GM18505 (cell line): ENCODE data around the gene SLC45A2.
"Not testable (repeated sequence)": the region's sequence is repeated elsewhere in the genome, so short reads cannot be mapped to it uniquely, and the experiment has no call there.

Source experiments
- ATAC-seq: cut with Tn5 transposase; IDR thresholded peaks from one replicate; pipeline ENCODE4 v1.9.1; 2021; ENCODE audit not compliant: unreplicated experiment
- POLR2A ChIP-seq: IDR thresholded peaks from 4 replicates; pipeline ENCODE4 v1.6.1; 2011; ENCODE audit warnings: borderline replicate concordance; ENCODE audit not compliant: insufficient read depth, insufficient read length; ENCODE audit errors: extremely low read depth

The SLC45A2 gene

DNA sequence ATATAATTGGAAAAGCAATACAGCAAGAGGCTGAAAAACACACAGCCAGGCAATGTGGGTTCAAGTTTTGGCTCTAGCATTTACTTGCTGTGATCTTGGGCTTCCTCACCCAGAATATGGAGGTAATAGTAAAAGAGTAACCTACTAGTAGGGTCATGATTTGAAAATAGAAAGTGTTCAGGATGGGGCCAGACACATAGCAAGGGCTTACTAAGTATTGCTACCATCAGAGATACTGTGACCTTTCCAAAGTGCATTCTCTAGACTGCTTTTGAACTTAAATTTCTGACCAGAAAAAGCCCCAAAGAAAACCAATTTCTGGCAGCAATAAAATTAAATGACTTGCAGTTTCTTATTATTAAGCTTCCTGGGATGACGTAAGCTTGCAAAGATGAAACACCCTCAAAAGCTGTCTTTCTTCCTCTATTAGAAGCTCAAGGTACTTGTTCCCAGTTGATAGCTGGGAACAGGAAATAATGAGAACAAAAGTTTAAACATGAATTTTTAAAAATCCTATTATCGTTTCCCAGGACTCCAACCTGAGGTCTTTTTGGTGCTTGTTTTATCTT is 20.3 kb downstream of the SLC45A2 start:
- no peak for TF ChIP-seq POLR2A
- no peak for ATAC-seq

DNA sequence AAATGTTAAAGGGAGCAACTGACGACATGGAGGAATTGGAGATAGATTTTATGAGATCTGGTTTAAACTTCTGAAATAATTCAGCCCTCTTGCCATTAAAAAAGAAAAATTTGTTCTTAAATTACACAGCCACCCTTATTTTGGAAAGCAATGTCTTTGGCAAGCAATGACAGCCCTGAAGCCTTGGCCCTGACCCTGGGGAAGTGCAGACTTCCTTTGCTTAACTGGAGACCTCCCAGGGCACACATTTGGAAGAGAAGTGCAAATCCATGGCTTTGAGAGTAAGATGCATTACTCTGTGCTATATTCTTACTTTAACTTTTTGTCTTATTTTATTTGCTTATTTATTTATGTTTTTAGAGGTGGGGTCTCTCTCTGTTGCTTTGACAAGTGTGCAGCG is 26.3 kb downstream of the SLC45A2 start:
- no peak for ATAC-seq
- no peak for TF ChIP-seq POLR2A

DNA sequence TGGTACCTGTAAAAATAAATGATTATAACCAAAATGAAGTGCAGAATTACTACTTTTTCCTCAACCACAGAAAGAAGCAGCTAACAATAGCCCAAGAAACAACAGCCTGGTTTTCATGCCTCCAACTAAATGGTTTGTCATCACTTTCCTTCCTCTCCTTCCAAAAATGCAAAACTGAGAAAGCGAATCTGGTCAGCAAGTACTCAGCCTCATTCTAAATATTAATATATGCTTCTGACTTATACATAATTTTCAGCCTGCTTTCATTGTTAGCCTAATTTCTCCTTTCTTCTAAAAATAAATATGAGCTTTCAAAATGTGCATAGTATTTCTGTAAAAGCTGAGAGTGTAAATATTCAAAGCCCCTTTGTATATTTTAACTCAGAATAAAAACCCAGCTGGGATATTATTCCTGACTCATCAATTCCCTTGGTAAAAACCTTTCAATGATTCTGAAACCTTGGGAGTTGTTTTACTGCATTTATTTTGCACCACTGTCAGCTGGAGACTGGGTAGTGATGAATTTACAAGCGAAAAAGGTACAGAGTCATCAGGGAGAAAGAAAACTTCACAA is 26.8 kb downstream of the SLC45A2 start:
- no peak for TF ChIP-seq POLR2A
- ATAC-seq = no peak

DNA sequence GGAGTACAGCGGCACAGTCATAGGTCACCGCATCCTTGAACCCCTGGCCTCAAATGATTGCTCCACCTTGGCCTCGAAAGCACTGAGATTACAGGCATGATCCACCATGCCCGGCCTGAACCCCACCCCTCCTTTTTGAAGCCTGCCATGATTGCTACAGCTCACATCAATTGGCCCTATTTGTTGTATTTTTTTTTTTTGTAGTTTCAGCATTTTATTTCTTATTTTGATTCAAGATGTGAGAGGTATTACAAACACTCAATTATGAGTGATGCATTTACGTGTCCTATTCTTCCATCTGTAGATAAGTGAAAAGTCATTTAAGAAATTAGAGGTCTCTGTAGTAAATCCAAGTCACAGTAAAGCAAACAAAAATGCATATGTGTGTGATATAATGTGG is 32.3 kb downstream of the SLC45A2 start:
- ATAC-seq = not testable (repeated sequence)

DNA sequence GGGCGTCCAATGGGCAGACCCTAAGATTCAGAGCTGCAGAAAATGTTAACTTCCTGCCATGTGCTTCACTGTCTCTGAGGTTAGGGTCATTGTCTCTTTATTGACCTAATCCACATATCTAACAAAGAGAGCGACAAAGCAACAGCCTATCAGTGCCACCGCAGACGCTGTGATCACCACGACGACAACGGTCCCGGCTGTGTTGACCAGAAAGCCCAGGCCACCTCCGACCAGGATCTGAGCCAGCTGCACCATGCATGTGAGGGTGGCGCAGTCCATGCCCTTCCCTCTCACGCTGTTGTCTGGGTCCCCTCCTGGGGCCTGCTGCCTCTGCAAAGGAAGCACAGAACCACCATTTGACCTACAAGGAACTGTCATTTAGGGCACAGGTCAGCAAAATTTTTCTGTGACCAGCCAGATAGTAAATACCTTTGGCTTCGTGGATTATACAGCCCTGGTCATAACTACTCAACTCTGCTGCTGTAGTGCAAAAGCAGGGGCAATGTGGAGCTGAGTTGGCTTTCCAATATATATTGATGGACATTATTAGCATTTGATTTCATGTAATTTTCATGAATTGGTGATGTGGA is 39.9 kb downstream of the SLC45A2 start:
- TF ChIP-seq POLR2A = no peak
- no peak for ATAC-seq

DNA sequence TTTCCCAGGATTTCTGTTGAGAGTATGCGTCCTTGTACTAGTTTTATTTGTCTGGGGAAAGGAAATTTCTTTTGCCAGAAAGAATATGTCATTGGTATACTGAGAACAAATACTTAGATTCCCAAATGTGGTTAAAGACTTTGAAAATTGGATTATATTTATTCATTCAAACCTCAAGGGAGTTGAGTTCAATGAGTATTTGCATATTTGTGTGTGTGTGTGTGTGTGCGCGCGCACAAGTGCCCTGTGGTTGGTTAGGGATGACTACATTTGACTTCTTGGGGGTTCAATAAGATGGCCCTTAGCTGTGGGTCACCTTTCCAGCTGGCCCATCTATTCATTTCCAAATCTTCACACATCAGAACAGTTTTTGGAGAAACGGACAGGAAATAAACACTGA is 43.4 kb downstream of the SLC45A2 start:
- no peak for TF ChIP-seq POLR2A
- no peak for ATAC-seq

DNA sequence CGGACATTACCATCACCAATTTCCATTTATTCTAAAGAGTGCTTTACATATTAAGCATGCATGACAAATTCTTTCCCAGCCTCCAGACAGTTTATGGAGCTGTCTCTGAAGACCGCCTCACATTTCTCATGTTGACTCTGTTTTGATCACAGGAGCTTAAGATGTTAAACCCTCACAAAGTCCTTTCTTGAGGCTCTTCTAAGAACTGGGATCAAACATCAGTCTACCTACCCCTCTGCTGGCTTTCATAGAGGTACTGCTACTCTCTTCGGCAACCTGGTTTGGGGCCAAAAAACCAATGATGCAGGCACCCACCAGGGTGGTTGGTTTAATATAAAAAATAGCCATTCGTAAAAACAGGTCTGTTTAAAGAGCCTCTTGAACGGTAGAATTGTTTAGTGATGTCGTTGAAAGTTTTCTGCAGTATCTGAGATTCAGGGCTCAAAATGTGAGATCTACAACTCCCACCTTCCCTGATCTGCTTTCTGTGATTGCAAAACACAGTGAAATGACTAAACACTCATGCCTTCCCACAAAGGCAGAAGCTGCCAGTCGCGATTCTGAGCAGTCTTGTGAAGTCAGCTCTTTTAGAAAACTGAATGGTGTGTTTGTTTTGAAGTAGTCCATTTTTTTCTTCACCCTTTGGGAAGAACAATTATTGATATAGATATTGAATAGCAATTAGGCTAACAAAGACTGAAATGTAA is 44.8 kb downstream of the SLC45A2 start:
- ATAC-seq = no peak
- no peak for TF ChIP-seq POLR2A

DNA sequence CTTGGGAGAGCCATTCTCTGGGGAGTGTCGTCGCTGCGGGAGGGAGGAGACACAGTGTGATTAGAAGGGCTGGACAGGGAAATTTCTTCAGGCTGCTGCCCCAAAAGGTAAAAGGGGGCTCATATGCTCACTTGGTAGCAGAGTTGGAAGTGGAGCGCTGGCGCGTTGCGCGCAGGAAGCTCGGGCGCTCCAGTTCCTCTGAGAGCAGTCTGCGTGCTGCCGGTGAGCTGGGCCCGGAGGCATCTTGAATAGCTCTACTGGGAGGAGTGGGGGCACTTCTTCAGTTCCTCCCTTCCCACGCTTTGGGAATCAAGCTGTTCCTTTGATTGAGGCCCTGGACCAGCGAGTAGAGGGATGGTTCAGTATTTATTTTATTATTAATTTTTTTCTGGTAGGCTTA is 45.6 kb downstream of the SLC45A2 start:
- ATAC-seq = no peak
- no peak for TF ChIP-seq POLR2A

DNA sequence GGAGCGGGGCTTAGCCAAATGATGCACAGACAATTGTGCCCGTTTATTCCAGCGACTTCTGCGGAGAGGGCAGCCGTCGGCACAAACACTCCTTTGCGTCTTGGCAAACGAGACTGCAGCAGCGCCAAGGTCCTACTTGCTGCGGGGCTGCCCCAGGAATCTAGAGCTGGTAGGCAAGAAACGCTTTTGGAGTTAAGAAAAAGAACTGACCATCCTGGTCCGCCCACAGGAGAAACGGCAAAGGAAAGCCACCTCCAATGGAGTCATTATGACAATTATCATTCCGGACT is 46.0 kb downstream of the SLC45A2 start:
- TF ChIP-seq POLR2A = no peak
- ATAC-seq = no peak

DNA sequence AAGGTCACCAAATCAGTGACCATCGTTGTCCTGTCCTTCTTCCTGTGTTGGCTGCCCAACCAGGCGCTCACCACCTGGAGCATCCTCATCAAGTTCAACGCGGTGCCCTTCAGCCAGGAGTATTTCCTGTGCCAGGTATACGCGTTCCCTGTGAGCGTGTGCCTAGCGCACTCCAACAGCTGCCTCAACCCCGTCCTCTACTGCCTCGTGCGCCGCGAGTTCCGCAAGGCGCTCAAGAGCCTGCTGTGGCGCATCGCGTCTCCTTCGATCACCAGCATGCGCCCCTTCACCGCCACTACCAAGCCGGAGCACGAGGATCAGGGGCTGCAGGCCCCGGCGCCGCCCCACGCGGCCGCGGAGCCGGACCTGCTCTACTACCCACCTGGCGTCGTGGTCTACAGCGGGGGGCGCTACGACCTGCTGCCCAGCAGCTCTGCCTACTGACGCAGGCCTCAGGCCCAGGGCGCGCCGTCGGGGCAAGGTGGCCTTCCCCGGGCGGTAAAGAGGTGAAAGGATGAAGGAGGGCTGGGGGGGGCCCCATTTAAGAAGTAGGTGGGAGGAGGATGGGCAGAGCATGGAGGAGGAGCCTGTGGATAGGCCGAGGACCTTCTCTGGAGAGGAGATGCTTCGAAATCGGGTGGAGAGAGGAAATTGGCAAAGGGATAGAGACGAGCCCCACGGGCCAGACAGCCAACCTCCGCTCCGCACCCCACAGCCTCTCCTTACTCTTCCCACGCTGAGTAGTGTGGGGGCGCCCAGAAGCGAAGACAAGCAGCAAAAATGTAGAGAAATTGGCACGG is 46.6 kb downstream of the SLC45A2 start:
- no peak for ATAC-seq
- TF ChIP-seq POLR2A = no peak

DNA sequence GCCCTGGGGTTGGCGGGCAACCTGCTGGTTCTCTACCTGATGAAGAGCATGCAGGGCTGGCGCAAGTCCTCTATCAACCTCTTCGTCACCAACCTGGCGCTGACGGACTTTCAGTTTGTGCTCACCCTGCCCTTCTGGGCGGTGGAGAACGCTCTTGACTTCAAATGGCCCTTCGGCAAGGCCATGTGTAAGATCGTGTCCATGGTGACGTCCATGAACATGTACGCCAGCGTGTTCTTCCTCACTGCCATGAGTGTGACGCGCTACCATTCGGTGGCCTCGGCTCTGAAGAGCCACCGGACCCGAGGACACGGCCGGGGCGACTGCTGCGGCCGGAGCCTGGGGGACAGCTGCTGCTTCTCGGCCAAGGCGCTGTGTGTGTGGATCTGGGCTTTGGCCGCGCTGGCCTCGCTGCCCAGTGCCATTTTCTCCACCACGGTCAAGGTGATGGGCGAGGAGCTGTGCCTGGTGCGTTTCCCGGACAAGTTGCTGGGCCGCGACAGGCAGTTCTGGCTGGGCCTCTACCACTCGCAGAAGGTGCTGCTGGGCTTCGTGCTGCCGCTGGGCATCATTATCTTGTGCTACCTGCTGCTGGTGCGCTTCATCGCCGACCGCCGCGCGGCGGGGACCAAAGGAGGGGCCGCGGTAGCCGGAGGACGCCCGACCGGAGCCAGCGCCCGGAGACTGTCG is 47.3 kb downstream of the SLC45A2 start:
- no peak for ATAC-seq
- no peak for TF ChIP-seq POLR2A

DNA sequence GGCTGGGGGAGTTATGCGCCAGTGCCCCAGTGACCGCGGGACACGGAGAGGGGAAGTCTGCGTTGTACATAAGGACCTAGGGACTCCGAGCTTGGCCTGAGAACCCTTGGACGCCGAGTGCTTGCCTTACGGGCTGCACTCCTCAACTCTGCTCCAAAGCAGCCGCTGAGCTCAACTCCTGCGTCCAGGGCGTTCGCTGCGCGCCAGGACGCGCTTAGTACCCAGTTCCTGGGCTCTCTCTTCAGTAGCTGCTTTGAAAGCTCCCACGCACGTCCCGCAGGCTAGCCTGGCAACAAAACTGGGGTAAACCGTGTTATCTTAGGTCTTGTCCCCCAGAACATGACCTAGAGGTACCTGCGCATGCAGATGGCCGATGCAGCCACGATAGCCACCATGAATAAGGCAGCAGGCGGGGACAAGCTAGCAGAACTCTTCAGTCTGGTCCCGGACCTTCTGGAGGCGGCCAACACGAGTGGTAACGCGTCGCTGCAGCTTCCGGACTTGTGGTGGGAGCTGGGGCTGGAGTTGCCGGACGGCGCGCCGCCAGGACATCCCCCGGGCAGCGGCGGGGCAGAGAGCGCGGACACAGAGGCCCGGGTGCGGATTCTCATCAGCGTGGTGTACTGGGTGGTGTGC is 48.0 kb downstream of the SLC45A2 start, which contains the start of gene RXFP3:
Gene RXFP3, plus strand, starts transcription at position 6 of the 636 bp plus-strand sequence. Its CDS starts 355 bp downstream, at position 361.
- no peak for TF ChIP-seq POLR2A
- no peak for ATAC-seq

DNA sequence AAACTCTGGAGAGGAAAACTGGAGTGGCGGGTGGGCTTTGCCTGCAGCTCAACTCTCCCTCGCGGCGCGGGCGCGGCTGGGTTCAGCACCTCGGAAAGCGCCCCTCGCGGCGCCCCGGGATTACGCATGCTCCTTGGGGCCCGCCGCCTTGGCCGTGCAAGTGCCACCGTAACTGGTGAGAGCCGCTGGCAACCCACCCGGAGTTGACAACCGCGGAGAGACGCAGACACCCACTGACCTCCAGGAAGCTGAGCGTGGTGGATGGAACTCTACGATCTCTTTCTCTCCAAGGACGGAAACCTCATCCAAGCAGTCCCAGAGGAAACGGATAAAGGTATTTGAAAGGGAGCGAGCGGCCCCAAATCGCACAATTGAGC is 48.5 kb downstream of the SLC45A2 start:
- ATAC-seq = no peak
- TF ChIP-seq POLR2A = no peak
